Measurements from ENCODE around the gene ZNF101.

ZNF101 gene

GRCh38 chr19:19649155-19649554, 19.5 kb upstream of the ZNF101 start:
- H3K4me3 Mint-ChIP-seq, result no peak overlapping the region
- ATAC-seq (replicated peaks) (no peak), DNase-seq (no peak)
- H3K27me3 Mint-ChIP-seq, result no peaks in the 10 kb centered on the region
- H3K9me3 Mint-ChIP-seq, result no peaks in the 10 kb centered on the region
- H3K4me1 Mint-ChIP-seq (ENCODE audit: low read depth in 2 of 2), result peaks cover 3 to 5% of the 10 kb centered on the region in 2 donors
- peaks cover 32% of the 10 kb centered on the region for H3K36me3 Mint-ChIP-seq (ENCODE audit: insufficient read depth)
- no peak overlapping the region for H3K27ac Mint-ChIP-seq

- no peaks in the 10 kb centered on the region for H3K9me3 Mint-ChIP-seq
- no peaks in the 10 kb centered on the region for H3K27me3 Mint-ChIP-seq
- peaks cover 35% of the 10 kb centered on the region for H3K36me3 Mint-ChIP-seq (ENCODE audit: insufficient read depth)
- ATAC-seq (replicated peaks) (no peak), DNase-seq (no peak)
- H3K27ac Mint-ChIP-seq, result no peak overlapping the region
- H3K4me1 Mint-ChIP-seq (ENCODE audit: low read depth in 2 of 2), result peaks cover 5 to 6% of the 10 kb centered on the region in 2 donors
- H3K4me3 Mint-ChIP-seq, result no peak overlapping the region
Observed at GRCh38 chr19:19649580-19649995, 19.1 kb upstream of the ZNF101 start.

GRCh38 chr19:19650331-19650730, 18.3 kb upstream of the ZNF101 start:
- H3K4me3 Mint-ChIP-seq, result no peak overlapping the region
- H3K27me3 Mint-ChIP-seq, result no peaks in the 10 kb centered on the region
- no peak for ATAC-seq (replicated peaks)
- H3K9me3 Mint-ChIP-seq, result no peaks in the 10 kb centered on the region
- peak overlapping the region in 1 of 2 donors; percentile 83 for H3K27ac Mint-ChIP-seq
- no peak for DNase-seq
- peaks cover 38% of the 10 kb centered on the region for H3K36me3 Mint-ChIP-seq (ENCODE audit: insufficient read depth)
- H3K4me1 Mint-ChIP-seq (ENCODE audit: low read depth in 2 of 2), result peaks cover 5 to 6% of the 10 kb centered on the region in 2 donors

- peaks cover 38% of the 10 kb centered on the region for H3K36me3 Mint-ChIP-seq (ENCODE audit: insufficient read depth)
- no peaks in the 10 kb centered on the region for H3K9me3 Mint-ChIP-seq
- ATAC-seq (replicated peaks) (no peak), DNase-seq (no peak)
- H3K4me3 Mint-ChIP-seq, result no peak overlapping the region
- H3K4me1 Mint-ChIP-seq (ENCODE audit: low read depth in 2 of 2), result peaks cover 5 to 6% of the 10 kb centered on the region in 2 donors
- no peaks in the 10 kb centered on the region for H3K27me3 Mint-ChIP-seq
- H3K27ac Mint-ChIP-seq, result peak overlapping the region in 1 of 2 donors; percentile 83
Observed at GRCh38 chr19:19651076-19651475, 17.6 kb upstream of the ZNF101 start.

GRCh38 chr19:19652482-19653295, 15.9 kb upstream of the ZNF101 start:
- Mint-ChIP-seq H3K4me1 (ENCODE audit: low read depth in 2 of 2) (peaks cover 5 to 6% of the 10 kb centered on the region in 2 donors), H3K27me3 (no peaks in the 10 kb centered on the region), H3K27ac (peak overlapping the region in 1 of 2 donors; percentile 70), H3K4me3 (no peak overlapping the region), H3K9me3 (no peaks in the 10 kb centered on the region), H3K36me3 (ENCODE audit: insufficient read depth) (peaks cover 50% of the 10 kb centered on the region)
- no peak for ATAC-seq (replicated peaks)
- DNase-seq, result no peak

GRCh38 chr19:19653597-19654147, 15.0 kb upstream of the ZNF101 start:
- peaks cover 52% of the 10 kb centered on the region for H3K36me3 Mint-ChIP-seq (ENCODE audit: insufficient read depth)
- no peaks in the 10 kb centered on the region for H3K27me3 Mint-ChIP-seq
- ATAC-seq (replicated peaks), result no peak
- H3K4me1 Mint-ChIP-seq (ENCODE audit: low read depth in 2 of 2), result peaks cover 5 to 6% of the 10 kb centered on the region in 2 donors
- no peak overlapping the region for H3K27ac Mint-ChIP-seq
- no peaks in the 10 kb centered on the region for H3K9me3 Mint-ChIP-seq
- DNase-seq, result no peak
- H3K4me3 Mint-ChIP-seq, result no peak overlapping the region

GRCh38 chr19:19654441-19654840, 14.2 kb upstream of the ZNF101 start:
- H3K27me3 Mint-ChIP-seq, result no peaks in the 10 kb centered on the region
- DNase-seq, result no peak
- ATAC-seq (replicated peaks), result no peak
- H3K4me3 Mint-ChIP-seq, result no peak overlapping the region
- H3K27ac Mint-ChIP-seq, result peak overlapping the region in 1 of 2 donors; percentile 66
- H3K4me1 Mint-ChIP-seq (ENCODE audit: low read depth in 2 of 2), result peaks cover 4 to 5% of the 10 kb centered on the region in 2 donors
- H3K36me3 Mint-ChIP-seq (ENCODE audit: insufficient read depth), result peaks cover 57% of the 10 kb centered on the region
- H3K9me3 Mint-ChIP-seq, result no peaks in the 10 kb centered on the region

GRCh38 chr19:19655051-19655594, 13.5 kb upstream of the ZNF101 start:
- Mint-ChIP-seq H3K4me1 (ENCODE audit: low read depth in 2 of 2) (peaks cover 5% of the 10 kb centered on the region in 2 donors), H3K9me3 (no peaks in the 10 kb centered on the region), H3K36me3 (ENCODE audit: insufficient read depth) (peaks cover 64% of the 10 kb centered on the region), H3K27ac (peak overlapping the region in 1 of 2 donors; percentile 66), H3K27me3 (no peaks in the 10 kb centered on the region), H3K4me3 (no peak overlapping the region)
- no peak for DNase-seq
- no peak for ATAC-seq (replicated peaks)

- no peak for DNase-seq
- Mint-ChIP-seq H3K4me3 (no peak overlapping the region), H3K9me3 (no peaks in the 10 kb centered on the region), H3K27me3 (no peaks in the 10 kb centered on the region), H3K4me1 (ENCODE audit: low read depth in 2 of 2) (peaks cover 4 to 5% of the 10 kb centered on the region in 2 donors), H3K27ac (no peak overlapping the region), H3K36me3 (ENCODE audit: insufficient read depth) (peaks cover 70% of the 10 kb centered on the region)
- no peak for ATAC-seq (replicated peaks)
Observed at GRCh38 chr19:19655641-19656343, 12.8 kb upstream of the ZNF101 start.

- H3K27ac Mint-ChIP-seq, result peak overlapping the region in 1 of 2 donors; percentile 22
- no peaks in the 10 kb centered on the region for H3K27me3 Mint-ChIP-seq
- ATAC-seq (replicated peaks), result no peak
- peaks cover 71% of the 10 kb centered on the region for H3K36me3 Mint-ChIP-seq (ENCODE audit: insufficient read depth)
- no peak for DNase-seq
- H3K9me3 Mint-ChIP-seq, result no peaks in the 10 kb centered on the region
- H3K4me3 Mint-ChIP-seq, result no peak overlapping the region
- peaks cover 13 to 15% of the 10 kb centered on the region in 2 donors for H3K4me1 Mint-ChIP-seq (ENCODE audit: low read depth in 2 of 2)
Observed at GRCh38 chr19:19656451-19657396, 11.9 kb upstream of the ZNF101 start.

GRCh38 chr19:19657397-19657783, 11.2 kb upstream of the ZNF101 start:
- Mint-ChIP-seq H3K4me1 (ENCODE audit: low read depth in 2 of 2) (peaks cover 19 to 21% of the 10 kb centered on the region in 2 donors), H3K27me3 (no peaks in the 10 kb centered on the region), H3K27ac (no peak overlapping the region), H3K4me3 (no peak overlapping the region), H3K9me3 (no peaks in the 10 kb centered on the region), H3K36me3 (ENCODE audit: insufficient read depth) (peaks cover 71% of the 10 kb centered on the region)
- ATAC-seq (replicated peaks) (no peak), DNase-seq (no peak)

- Mint-ChIP-seq H3K36me3 (ENCODE audit: insufficient read depth) (peaks cover 71% of the 10 kb centered on the region), H3K27ac (peak overlapping the region in 1 of 2 donors; percentile 89), H3K27me3 (no peaks in the 10 kb centered on the region), H3K4me3 (no peak overlapping the region), H3K4me1 (ENCODE audit: low read depth in 2 of 2) (peaks cover 24 to 27% of the 10 kb centered on the region in 2 donors), H3K9me3 (no peaks in the 10 kb centered on the region)
- ATAC-seq (replicated peaks), result no peak
- DNase-seq, result no peak
Observed at GRCh38 chr19:19659646-19660245, 8.9 kb upstream of the ZNF101 start.

All from effector memory CD8-positive, alpha-beta T cell (primary cell).